RWPE2 (cell line): ENCODE data around the gene RBM23.
"Not testable (repeated sequence)": the region's sequence is repeated elsewhere in the genome, so short reads cannot be mapped to it uniquely, and the experiment has no call there.

ENCODE experiments used
- ATAC-seq: fragments of 200-7000 bp; cut with Tn5 transposase; 3 replicates; pipeline ENCODE4 v1.9.1; 2021; ENCODE audit warnings: low read depth
- DNase-seq: peaks from one replicate; pipeline ENCODE4 v3.0.0-alpha.2; 2020; ENCODE audit warnings: low spot score
- H3K27ac ChIP-seq: fragments of 450-650 bp; 2 replicates; pipeline ENCODE4 v1.5.1; 2017; ENCODE audit warnings: mild to moderate bottlenecking; ENCODE audit not compliant: poor library complexity, severe bottlenecking
- H3K27me3 ChIP-seq: fragments of 250-450 bp; sonication (Bioruptor Pico); 2 replicates; pipeline ENCODE4 v1.5.1; 2021; ENCODE audit warnings: mild to moderate bottlenecking, moderate library complexity; ENCODE audit not compliant: insufficient read depth, poor library complexity, severe bottlenecking
- H3K36me3 ChIP-seq: fragments of 250-450 bp; sonication (Bioruptor Pico); 2 replicates; pipeline ENCODE4 v1.5.1; 2020; ENCODE audit warnings: low read depth, mild to moderate bottlenecking, moderate library complexity
- H3K4me1 ChIP-seq: fragments of 250-450 bp; sonication (Bioruptor Pico); 2 replicates; pipeline ENCODE4 v1.5.1; 2021; ENCODE audit warnings: mild to moderate bottlenecking, moderate library complexity; ENCODE audit not compliant: insufficient read depth, poor library complexity, severe bottlenecking
- H3K4me3 ChIP-seq: fragments of 250-450 bp; sonication (Bioruptor Pico); 2 replicates; pipeline ENCODE4 v1.5.1; 2021; ENCODE audit warnings: mild to moderate bottlenecking, moderate library complexity; ENCODE audit not compliant: severe bottlenecking
- H3K9me3 ChIP-seq: fragments of 250-450 bp; sonication (Bioruptor Pico); 2 replicates; pipeline ENCODE4 v1.5.1; 2021; ENCODE audit warnings: mild to moderate bottlenecking, moderate library complexity; ENCODE audit not compliant: severe bottlenecking
- TF ChIP-seq, protein P1 (sequence below): fragments of 450-650 bp; IDR thresholded peaks from one replicate; pipeline ENCODE4 v1.5.1; 2017; ENCODE audit warnings: mild to moderate bottlenecking, moderate library complexity; ENCODE audit not compliant: poor library complexity, severe bottlenecking

Gene RBM23

GRCh38 chr14:22918804-22919600, at the start of gene RBM23:
TSS of gene RBM23 (minus strand) at chr14:22919149.
- no peaks in the 10 kb centered on the region for H3K27me3 ChIP-seq
- peaks cover 70% of the 10 kb centered on the region for H3K36me3 ChIP-seq

GRCh38 chr14:22966783-22967269, 47.9 kb upstream of the RBM23 start:
- no peak overlapping the region for H3K4me3 ChIP-seq
- ATAC-seq (peak; percentile 7; the same call in 2 of the 3 replicates), DNase-seq (no peak)
- H3K9me3 ChIP-seq, result no peaks in the 10 kb centered on the region
- H3K36me3 ChIP-seq, result peaks cover 30% of the 10 kb centered on the region
- H3K27me3 ChIP-seq, result no peaks in the 10 kb centered on the region
- TF ChIP-seq, protein P1, sequence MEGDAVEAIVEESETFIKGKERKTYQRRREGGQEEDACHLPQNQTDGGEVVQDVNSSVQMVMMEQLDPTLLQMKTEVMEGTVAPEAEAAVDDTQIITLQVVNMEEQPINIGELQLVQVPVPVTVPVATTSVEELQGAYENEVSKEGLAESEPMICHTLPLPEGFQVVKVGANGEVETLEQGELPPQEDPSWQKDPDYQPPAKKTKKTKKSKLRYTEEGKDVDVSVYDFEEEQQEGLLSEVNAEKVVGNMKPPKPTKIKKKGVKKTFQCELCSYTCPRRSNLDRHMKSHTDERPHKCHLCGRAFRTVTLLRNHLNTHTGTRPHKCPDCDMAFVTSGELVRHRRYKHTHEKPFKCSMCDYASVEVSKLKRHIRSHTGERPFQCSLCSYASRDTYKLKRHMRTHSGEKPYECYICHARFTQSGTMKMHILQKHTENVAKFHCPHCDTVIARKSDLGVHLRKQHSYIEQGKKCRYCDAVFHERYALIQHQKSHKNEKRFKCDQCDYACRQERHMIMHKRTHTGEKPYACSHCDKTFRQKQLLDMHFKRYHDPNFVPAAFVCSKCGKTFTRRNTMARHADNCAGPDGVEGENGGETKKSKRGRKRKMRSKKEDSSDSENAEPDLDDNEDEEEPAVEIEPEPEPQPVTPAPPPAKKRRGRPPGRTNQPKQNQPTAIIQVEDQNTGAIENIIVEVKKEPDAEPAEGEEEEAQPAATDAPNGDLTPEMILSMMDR, result no peak
- H3K4me1 ChIP-seq, result no peaks in the 10 kb centered on the region
- peak overlapping the region; percentile 100 for H3K27ac ChIP-seq

More at GRCh38 chr14:22918804-22919600, at the start of gene RBM23:
- Histone ChIP-seq H3K27ac (peak within 1 kb of the TSS; percentile 73), H3K4me3 (peak within 1 kb of the TSS; percentile 66), H3K4me1 (peaks cover 14% of the 10 kb centered on the region), H3K9me3 (no peaks in the 10 kb centered on the region)
- TF ChIP-seq, protein P1, result no peak
- DNase-seq, result peak; percentile 100
- ATAC-seq, result peak; percentile 94

DNA sequence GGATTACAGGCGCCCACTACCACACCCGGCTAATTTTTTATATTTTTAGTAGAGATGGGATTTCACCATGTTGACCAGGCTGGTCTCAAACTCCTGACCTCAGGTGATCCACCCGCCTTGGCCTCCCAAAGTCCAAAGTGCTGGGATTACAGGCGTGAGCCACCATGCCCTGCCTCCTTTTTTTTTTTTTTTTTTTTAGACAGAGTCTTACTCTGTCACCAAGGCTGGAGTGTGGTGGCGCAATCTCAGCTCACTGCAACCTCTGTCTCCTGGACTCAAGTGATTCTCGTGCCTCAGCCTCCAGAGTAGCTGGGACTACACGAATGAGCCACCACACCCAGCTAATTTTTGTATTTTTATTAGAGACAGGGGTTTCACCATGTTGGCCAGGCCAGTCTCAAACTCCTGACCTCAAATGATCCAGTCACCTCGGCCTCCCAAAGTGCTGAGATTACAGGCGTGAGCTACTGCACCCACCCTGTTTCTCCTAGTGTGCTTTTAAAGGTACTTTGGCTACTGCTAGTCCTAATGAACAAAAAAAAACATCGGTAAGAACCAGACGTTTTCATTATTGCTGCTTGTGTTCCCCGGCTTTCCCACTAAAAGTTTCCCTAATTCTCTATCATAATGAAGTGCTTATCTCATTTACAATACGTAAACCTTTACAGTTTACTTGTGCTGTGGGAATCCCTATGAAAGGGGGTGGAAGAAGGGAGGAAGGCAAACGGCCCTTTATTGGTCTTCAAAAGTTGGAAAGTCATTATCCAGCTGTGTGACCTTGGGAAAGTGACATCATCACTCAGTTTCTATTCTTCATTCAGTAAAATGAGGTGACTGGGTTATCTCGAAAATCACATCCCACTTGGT, 47.2 kb upstream of the RBM23 start:
- not testable (repeated sequence) for H3K9me3 ChIP-seq, DNase-seq, H3K4me3 ChIP-seq, H3K27me3 ChIP-seq, H3K4me1 ChIP-seq
- peak; percentile 4; the same call in 1 of the 3 replicates for ATAC-seq
- Histone ChIP-seq H3K36me3 (peaks cover 23% of the 10 kb centered on the region), H3K27ac (peak overlapping the region; percentile 100)

- no peaks in the 10 kb centered on the region for H3K27me3 ChIP-seq
- H3K27ac ChIP-seq, result no peak overlapping the region
- no peaks in the 10 kb centered on the region for H3K4me1 ChIP-seq
- no peaks in the 10 kb centered on the region for H3K36me3 ChIP-seq
- H3K9me3 ChIP-seq, result no peaks in the 10 kb centered on the region
- no peak overlapping the region for H3K4me3 ChIP-seq
- TF ChIP-seq, protein P1, result no peak
- ATAC-seq, result no peak
- DNase-seq, result no peak
These were observed 43.2 kb upstream of the RBM23 start for GRCh38 chr14:22962061-22962676.
